HUES6 (cell line): ENCODE measurements around the gene NOTUM.

Experiments
- H3K27ac ChIP-seq: 2 replicates; pipeline ENCODE4 v1.7.0; 2013; ENCODE audit warnings: low read depth, mild to moderate bottlenecking, low read length, inconsistent platforms
- H3K27me3 ChIP-seq: 2 replicates; pipeline ENCODE4 v1.6.1; 2013; ENCODE audit warnings: low read length; ENCODE audit not compliant: control insufficient read depth, insufficient read depth
- H3K36me3 ChIP-seq: 2 replicates; pipeline ENCODE4 v1.6.1; 2013; ENCODE audit warnings: low read length; ENCODE audit not compliant: control insufficient read depth, insufficient read depth
- H3K4me1 ChIP-seq: 2 replicates; pipeline ENCODE4 v1.6.1; 2013; ENCODE audit warnings: low read length; ENCODE audit not compliant: control insufficient read depth, insufficient read depth
- H3K4me3 ChIP-seq: 2 replicates; pipeline ENCODE4 v1.5.1; 2013; ENCODE audit warnings: low read depth, low read length
- H3K9ac ChIP-seq: one replicate; pipeline ENCODE4 v1.6.1; 2013; ENCODE audit warnings: mild to moderate bottlenecking, low read length
- H3K9me3 ChIP-seq: 2 replicates; pipeline ENCODE4 v1.6.1; 2013; ENCODE audit warnings: low read depth, low read length; ENCODE audit not compliant: control insufficient read depth, insufficient read depth

Gene NOTUM

GRCh38 chr17:81939881-81940385 lies 21.1 kb downstream of the NOTUM start:
- Histone ChIP-seq H3K4me1 (peaks cover 12% of the 10 kb centered on the region; the same call in 1 of the 2 replicates), H3K9ac (no peak overlapping the region), H3K9me3 (no peaks in the 10 kb centered on the region), H3K27me3 (peaks cover 22% of the 10 kb centered on the region; the same call in 1 of the 2 replicates), H3K27ac (no peak overlapping the region), H3K36me3 (peaks cover 8% of the 10 kb centered on the region), H3K4me3 (no peak overlapping the region)

- Histone ChIP-seq H3K9me3 (no peaks in the 10 kb centered on the region), H3K27me3 (peaks cover 22% of the 10 kb centered on the region; the same call in 1 of the 2 replicates), H3K9ac (no peak overlapping the region), H3K4me1 (peaks cover 12% of the 10 kb centered on the region; the same call in 1 of the 2 replicates), H3K4me3 (no peak overlapping the region), H3K36me3 (peaks cover 15% of the 10 kb centered on the region), H3K27ac (no peak overlapping the region)
Measured at GRCh38 chr17:81939218-81939617, 21.8 kb downstream of the NOTUM start.

GRCh38 chr17:81935709-81936084 lies 25.3 kb downstream of the NOTUM start:
- no peak overlapping the region for H3K27ac ChIP-seq
- H3K9ac ChIP-seq, result no peak overlapping the region
- H3K4me3 ChIP-seq, result peak overlapping the region; percentile 41

GRCh38 chr17:81934850-81935708 lies 25.9 kb downstream of the NOTUM start:
- Histone ChIP-seq H3K4me1 (0 out of 2 replicates have a peak, but pooled peaks cover 3% of the 10 kb centered on the region), H3K36me3 (peaks cover 34% of the 10 kb centered on the region), H3K9ac (no peak overlapping the region), H3K9me3 (no peaks in the 10 kb centered on the region), H3K4me3 (no peak overlapping the region; the same call in 1 of the 2 replicates), H3K27me3 (peaks cover 12% of the 10 kb centered on the region; the same call in 1 of the 2 replicates), H3K27ac (no peak overlapping the region)

More at GRCh38 chr17:81935709-81936084, 25.3 kb downstream of the NOTUM start:
- peaks cover 17% of the 10 kb centered on the region; the same call in 1 of the 2 replicates for H3K27me3 ChIP-seq
- peaks cover 34% of the 10 kb centered on the region for H3K36me3 ChIP-seq
- H3K9me3 ChIP-seq, result no peaks in the 10 kb centered on the region
- H3K4me1 ChIP-seq, result 0 out of 2 replicates have a peak, but pooled peaks cover 3% of the 10 kb centered on the region

GRCh38 chr17:81934098-81934757 lies 26.8 kb downstream of the NOTUM start:
- Histone ChIP-seq H3K9me3 (no peaks in the 10 kb centered on the region), H3K27me3 (peaks cover 8% of the 10 kb centered on the region; the same call in 1 of the 2 replicates), H3K4me3 (no peak overlapping the region), H3K9ac (no peak overlapping the region), H3K36me3 (peaks cover 34% of the 10 kb centered on the region), H3K27ac (no peak overlapping the region), H3K4me1 (0 out of 2 replicates have a peak, but pooled peaks cover 3% of the 10 kb centered on the region)

GRCh38 chr17:81933178-81933699 lies 27.7 kb downstream of the NOTUM start:
- Histone ChIP-seq H3K4me3 (no peak overlapping the region), H3K9ac (no peak overlapping the region), H3K36me3 (peaks cover 34% of the 10 kb centered on the region), H3K27ac (no peak overlapping the region), H3K9me3 (no peaks in the 10 kb centered on the region), H3K27me3 (peaks cover 14% of the 10 kb centered on the region), H3K4me1 (peaks cover 13% of the 10 kb centered on the region)

GRCh38 chr17:81932333-81932983 lies 28.5 kb downstream of the NOTUM start:
- Histone ChIP-seq H3K27ac (no peak overlapping the region), H3K4me1 (peaks cover 13% of the 10 kb centered on the region), H3K4me3 (no peak overlapping the region), H3K9ac (no peak overlapping the region), H3K36me3 (peaks cover 34% of the 10 kb centered on the region), H3K27me3 (peaks cover 10% of the 10 kb centered on the region), H3K9me3 (no peaks in the 10 kb centered on the region)

GRCh38 chr17:81931557-81932332 lies 29.2 kb downstream of the NOTUM start:
- H3K4me1 ChIP-seq, result peaks cover 13% of the 10 kb centered on the region
- no peak overlapping the region for H3K9ac ChIP-seq
- H3K27ac ChIP-seq, result no peak overlapping the region
- peaks cover 34% of the 10 kb centered on the region for H3K36me3 ChIP-seq
- no peaks in the 10 kb centered on the region for H3K9me3 ChIP-seq
- H3K27me3 ChIP-seq, result peaks cover 10% of the 10 kb centered on the region
- no peak overlapping the region for H3K4me3 ChIP-seq

GRCh38 chr17:81931189-81931556 lies 29.8 kb downstream of the NOTUM start:
- H3K27ac ChIP-seq, result no peak overlapping the region
- H3K9me3 ChIP-seq, result no peaks in the 10 kb centered on the region
- peaks cover 34% of the 10 kb centered on the region for H3K36me3 ChIP-seq

More at GRCh38 chr17:81931189-81931556, 29.8 kb downstream of the NOTUM start:
- peaks cover 10% of the 10 kb centered on the region for H3K27me3 ChIP-seq
- H3K9ac ChIP-seq, result no peak overlapping the region
- H3K4me3 ChIP-seq, result no peak overlapping the region
- H3K4me1 ChIP-seq, result peaks cover 12% of the 10 kb centered on the region
